HepG2 (cell line): ENCODE data around the gene TGIF1. TPM values are rescaled to one million over a fixed set of nuclear protein-coding genes. Genes with fewer than 3 reads are reported as not detected.

ENCODE experiments used
- ATAC-seq: fragments of 200-7000 bp; cut with Tn5 transposase; 3 replicates; pipeline ENCODE4 v1.9.1; 2020; ENCODE audit warnings: mild to moderate bottlenecking, moderate library complexity
- BruUV-seq: library from RNA; stranded (reverse); fragments of 400-500 nt; replicated peaks from 2 replicates; lab custom pipeline; 2021; lab: Mats Ljungman, UMichigan
- CTCF ChIA-PET: fragments of 300-600 bp; formaldehyde crosslinking; extraction: SDS; loops from one replicate; lab custom pipeline; 2021; ENCODE audit warnings: low total read pairs, inconsistent platforms, low intra/inter-chr PET ratio; lab: Yijun Ruan, JAX
- POLR2A ChIA-PET: fragments of 350-600 bp; sonication (Branson Sonifier 250); formaldehyde crosslinking; loops from one replicate; lab custom pipeline; 2020; ENCODE audit warnings: antibody characterized with exemption, inconsistent platforms; lab: Yijun Ruan, JAX
- DNase-seq: peaks from one replicate; pipeline ENCODE4 v3.0.0-alpha.2; 2015; ENCODE audit warnings: low spot score
- FAIRE-seq: peaks from 3 replicates; lab custom pipeline; 2011; peaks lifted over from hg19 to GRCh38; lab: Jason Lieb, UNC
- H2AFZ ChIP-seq: one replicate; pipeline ENCODE4 v1.6.1; 2011; ENCODE audit warnings: low read length, inconsistent platforms
- H3K27ac ChIP-seq: fragments of 300-600 bp; 3 replicates; pipeline ENCODE4 v1.8.0; 2011; ENCODE audit warnings: mixed run types, mild to moderate bottlenecking, mixed read lengths, low read length, inconsistent platforms; ENCODE audit not compliant: insufficient read depth; ENCODE audit errors: extremely low read length
- H3K27me3 ChIP-seq, 2 experiments: fragments of 200-600 bp in 1 of 2; 2 replicates in 1 of 2; 3 replicates in 1 of 2; pipeline versions ENCODE4 v1.6.0 to v1.8.0; 2011; ENCODE audit warnings: low read length in 2 of 2, mild to moderate bottlenecking in 2 of 2, moderate library complexity in 2 of 2, inconsistent platforms in 1 of 2; ENCODE audit not compliant: insufficient read depth in 2 of 2, control insufficient read depth in 1 of 2
- H3K36me3 ChIP-seq, 2 experiments: fragments of 200-600 bp in 1 of 2; replicated peaks in 1 of 2; 2 replicates in 1 of 2; 3 replicates in 1 of 2; pipeline versions ENCODE4 v1.5.1 to v1.8.0; 2011; ENCODE audit warnings: low read length in 2 of 2, inconsistent platforms in 1 of 2; ENCODE audit not compliant: insufficient read depth in 2 of 2, control insufficient read depth in 1 of 2
- H3K4me1 ChIP-seq: 2 replicates; pipeline ENCODE4 v1.5.1; 2012; ENCODE audit warnings: low read length, inconsistent platforms; ENCODE audit not compliant: insufficient read depth
- H3K4me2 ChIP-seq: 2 replicates; pipeline ENCODE4 v1.6.0; 2011; ENCODE audit warnings: low read depth, low read length, inconsistent platforms
- H3K4me3 ChIP-seq, 3 experiments: fragments of 200-600 bp in 1 of 3; sonication (generic), shearing (Covaris generic) in 1 of 3; replicated peaks in 1 of 3; 2 replicates each; pipeline ENCODE4 v1.5.1; 2011 to 2016; ENCODE audit warnings: low read length in 3 of 3, inconsistent platforms in 2 of 3, low read depth in 2 of 3, mild to moderate bottlenecking in 2 of 3, control low read depth in 1 of 3, mixed read lengths in 1 of 3; ENCODE audit not compliant: insufficient read depth in 1 of 3
- H3K79me2 ChIP-seq: one replicate; pipeline ENCODE4 v1.6.1; 2011; ENCODE audit warnings: low read length, inconsistent platforms; ENCODE audit not compliant: insufficient read depth
- H3K9ac ChIP-seq: 2 replicates; pipeline ENCODE4 v1.6.0; 2011; ENCODE audit warnings: mild to moderate bottlenecking, low read depth, low read length, inconsistent platforms; ENCODE audit not compliant: insufficient read depth
- H3K9me3 ChIP-seq: 2 replicates; pipeline ENCODE4 v1.5.1; 2012; ENCODE audit warnings: mild to moderate bottlenecking, low read length
- H4K20me1 ChIP-seq: 2 replicates; pipeline ENCODE4 v1.6.0; 2011; ENCODE audit warnings: inconsistent platforms, mild to moderate bottlenecking, low read length, moderate library complexity; ENCODE audit not compliant: insufficient read depth
- CHCHD3 ChIP-seq: sonication (generic); formaldehyde crosslinking; IDR thresholded peaks from 2 replicates; pipeline ENCODE4 v1.8.0; 2022; ENCODE audit warnings: mild to moderate bottlenecking, missing genetic modification reagents, moderate library complexity
- ESRRA ChIP-seq: sonication (generic); formaldehyde crosslinking; IDR thresholded peaks from 2 replicates; pipeline ENCODE4 v1.5.1; 2020; ENCODE audit warnings: mild to moderate bottlenecking, low read depth, missing genetic modification reagents
- KDM3A ChIP-seq: IDR thresholded peaks from 2 replicates; pipeline ENCODE4 v1.6.1; 2018; ENCODE audit warnings: low read depth, missing compliant biosample characterization
- KLF13 ChIP-seq: sonication (generic); formaldehyde crosslinking; IDR thresholded peaks from 2 replicates; pipeline ENCODE4 v1.4.0; 2020; ENCODE audit warnings: mild to moderate bottlenecking, missing genetic modification reagents
- NFE2L2 ChIP-seq: fragments of 150-350 bp; IDR thresholded peaks from 2 replicates; pipeline ENCODE4 v1.6.1; 2014; ENCODE audit warnings: low read length
- SCMH1 ChIP-seq: sonication (generic); formaldehyde crosslinking; IDR thresholded peaks from 2 replicates; pipeline ENCODE4 v1.9.0; 2021; ENCODE audit warnings: missing genetic modification reagents, mild to moderate bottlenecking, borderline replicate concordance
- ZBTB10 ChIP-seq: sonication (generic); formaldehyde crosslinking; IDR thresholded peaks from 2 replicates; pipeline ENCODE4 v1.4.0; 2020; ENCODE audit warnings: missing genetic modification reagents, borderline replicate concordance
- ZNF17 ChIP-seq: sonication (generic); formaldehyde crosslinking; IDR thresholded peaks from 2 replicates; pipeline ENCODE4 v1.5.0; 2020; ENCODE audit warnings: mild to moderate bottlenecking, missing genetic modification reagents
- ZNF432 ChIP-seq: sonication (generic); formaldehyde crosslinking; IDR thresholded peaks from 2 replicates; pipeline ENCODE4 v1.5.0; 2020; ENCODE audit warnings: missing genetic modification reagents, mild to moderate bottlenecking, borderline replicate concordance
- ZSCAN9 ChIP-seq: IDR thresholded peaks from 2 replicates; pipeline ENCODE4 v1.6.1; 2016; ENCODE audit warnings: borderline replicate concordance
- WGBS: methylation state at CpG from one replicate; pipeline ENCODE4 v1.1.6; 2017; ENCODE audit warnings: low lambda C conversion rate; 5-methylcytosine and 5-hydroxymethylcytosine counted together
- in situ Hi-C: cut with HindIII; loops from 2 replicates; pipeline ENCODE4 v1.10.0; 2017; ENCODE audit warnings: low pct_unique_long_range_greater_than_20kb; ENCODE audit not compliant: extremely low pct_ligation_motif_present
- intact Hi-C: fragments of 100-400 bp; cut with micrococcal nuclease; formaldehyde crosslinking; loops from one replicate; pipeline ENCODE4 v1.10.0; 2022; ENCODE audit not compliant: unreplicated experiment
- polyA plus RNA-seq, 8 experiments: library from polyadenylated mRNA; depleted of rRNA in 3 of 8; stranded (reverse) in 7 of 8; unstranded in 1 of 8; fragments of >200 nt; fragmentation: Illumina TruSeq in 4 of 8; extraction: Trizol in 4 of 8; gene quantifications; 2 replicates each; pipeline versions ENCODE4 v1.2.1 to v1.2.3, GENCODE V29; 2011 to 2016; ENCODE audit warnings: low read depth in 4 of 8, missing spikeins in 1 of 8, mixed read lengths in 1 of 8; ENCODE audit not compliant: insufficient read depth in 1 of 8
- total RNA-seq, 5 experiments: library from RNA; depleted of rRNA; stranded (reverse); fragments of >200 nt; fragmentation: Illumina TruSeq; extraction: Trizol; gene quantifications; 2 replicates each; pipeline ENCODE4 v1.2.3, GENCODE V29; 2016; ENCODE audit warnings: low read depth in 1 of 5
- TF ChIP-seq, protein P1 (sequence below): sonication (generic); formaldehyde crosslinking; conservative IDR thresholded peaks from 2 replicates; pipeline ENCODE4 v1.4.0; 2020; ENCODE audit warnings: missing genetic modification reagents
- TF ChIP-seq, protein P2 (sequence below): sonication (generic); formaldehyde crosslinking; IDR thresholded peaks from 2 replicates; pipeline ENCODE4 v1.4.0; 2020; ENCODE audit warnings: missing genetic modification reagents
- TF ChIP-seq, protein P3 (sequence below): sonication (generic); formaldehyde crosslinking; IDR thresholded peaks from 2 replicates; pipeline ENCODE4 v1.5.0; 2020; ENCODE audit warnings: mild to moderate bottlenecking, missing genetic modification reagents, borderline replicate concordance

The TGIF1 gene
- total and polyA plus RNA-seq, 2 of the 13 experiments (the other 11 are each of a cell fraction or from before 2014, with no cell fraction given): 50.0 to 76.1 TPM

GRCh38 chr18:3427944-3428343 lies 22.0 kb upstream of the TGIF1 start (continued):
- TF ChIP-seq, protein P1, sequence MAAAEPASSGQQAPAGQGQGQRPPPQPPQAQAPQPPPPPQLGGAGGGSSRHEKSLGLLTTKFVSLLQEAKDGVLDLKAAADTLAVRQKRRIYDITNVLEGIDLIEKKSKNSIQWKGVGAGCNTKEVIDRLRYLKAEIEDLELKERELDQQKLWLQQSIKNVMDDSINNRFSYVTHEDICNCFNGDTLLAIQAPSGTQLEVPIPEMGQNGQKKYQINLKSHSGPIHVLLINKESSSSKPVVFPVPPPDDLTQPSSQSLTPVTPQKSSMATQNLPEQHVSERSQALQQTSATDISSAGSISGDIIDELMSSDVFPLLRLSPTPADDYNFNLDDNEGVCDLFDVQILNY (CRISPR knock-in tag): no peak

- Histone ChIP-seq H3K27me3 (no peaks in the 10 kb centered on the region), H3K4me2 (no peak overlapping the region), H3K36me3 (no peaks in the 10 kb centered on the region), H3K79me2 (no peaks in the 10 kb centered on the region), H3K9ac (no peak overlapping the region), H2AFZ (no peak overlapping the region), H3K4me1 (no peaks in the 10 kb centered on the region), H3K4me3 (no peak overlapping the region), H3K9me3 (no peaks in the 10 kb centered on the region), H3K27ac (no peak overlapping the region), H4K20me1 (no peaks in the 10 kb centered on the region)
- no TSS peak for BruUV-seq
- FAIRE-seq: no peak
- intact Hi-C loops: no loop called here
- TF ChIP-seq ZSCAN9 (no peak), CHCHD3 (no peak), KLF13 (no peak), NFE2L2 (no peak), KDM3A (CRISPR knock-in tag) (no peak), ZBTB10 (CRISPR knock-in tag) (no peak), ESRRA (CRISPR knock-in tag) (no peak), ZNF432 (no peak), SCMH1 (CRISPR knock-in tag) (no peak), ZNF17 (CRISPR knock-in tag) (no peak)
- TF ChIP-seq, protein P2, sequence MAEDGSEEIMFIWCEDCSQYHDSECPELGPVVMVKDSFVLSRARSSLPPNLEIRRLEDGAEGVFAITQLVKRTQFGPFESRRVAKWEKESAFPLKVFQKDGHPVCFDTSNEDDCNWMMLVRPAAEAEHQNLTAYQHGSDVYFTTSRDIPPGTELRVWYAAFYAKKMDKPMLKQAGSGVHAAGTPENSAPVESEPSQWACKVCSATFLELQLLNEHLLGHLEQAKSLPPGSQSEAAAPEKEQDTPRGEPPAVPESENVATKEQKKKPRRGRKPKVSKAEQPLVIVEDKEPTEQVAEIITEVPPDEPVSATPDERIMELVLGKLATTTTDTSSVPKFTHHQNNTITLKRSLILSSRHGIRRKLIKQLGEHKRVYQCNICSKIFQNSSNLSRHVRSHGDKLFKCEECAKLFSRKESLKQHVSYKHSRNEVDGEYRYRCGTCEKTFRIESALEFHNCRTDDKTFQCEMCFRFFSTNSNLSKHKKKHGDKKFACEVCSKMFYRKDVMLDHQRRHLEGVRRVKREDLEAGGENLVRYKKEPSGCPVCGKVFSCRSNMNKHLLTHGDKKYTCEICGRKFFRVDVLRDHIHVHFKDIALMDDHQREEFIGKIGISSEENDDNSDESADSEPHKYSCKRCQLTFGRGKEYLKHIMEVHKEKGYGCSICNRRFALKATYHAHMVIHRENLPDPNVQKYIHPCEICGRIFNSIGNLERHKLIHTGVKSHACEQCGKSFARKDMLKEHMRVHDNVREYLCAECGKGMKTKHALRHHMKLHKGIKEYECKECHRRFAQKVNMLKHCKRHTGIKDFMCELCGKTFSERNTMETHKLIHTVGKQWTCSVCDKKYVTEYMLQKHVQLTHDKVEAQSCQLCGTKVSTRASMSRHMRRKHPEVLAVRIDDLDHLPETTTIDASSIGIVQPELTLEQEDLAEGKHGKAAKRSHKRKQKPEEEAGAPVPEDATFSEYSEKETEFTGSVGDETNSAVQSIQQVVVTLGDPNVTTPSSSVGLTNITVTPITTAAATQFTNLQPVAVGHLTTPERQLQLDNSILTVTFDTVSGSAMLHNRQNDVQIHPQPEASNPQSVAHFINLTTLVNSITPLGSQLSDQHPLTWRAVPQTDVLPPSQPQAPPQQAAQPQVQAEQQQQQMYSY (CRISPR knock-in tag): no peak
- TF ChIP-seq, protein P3, sequence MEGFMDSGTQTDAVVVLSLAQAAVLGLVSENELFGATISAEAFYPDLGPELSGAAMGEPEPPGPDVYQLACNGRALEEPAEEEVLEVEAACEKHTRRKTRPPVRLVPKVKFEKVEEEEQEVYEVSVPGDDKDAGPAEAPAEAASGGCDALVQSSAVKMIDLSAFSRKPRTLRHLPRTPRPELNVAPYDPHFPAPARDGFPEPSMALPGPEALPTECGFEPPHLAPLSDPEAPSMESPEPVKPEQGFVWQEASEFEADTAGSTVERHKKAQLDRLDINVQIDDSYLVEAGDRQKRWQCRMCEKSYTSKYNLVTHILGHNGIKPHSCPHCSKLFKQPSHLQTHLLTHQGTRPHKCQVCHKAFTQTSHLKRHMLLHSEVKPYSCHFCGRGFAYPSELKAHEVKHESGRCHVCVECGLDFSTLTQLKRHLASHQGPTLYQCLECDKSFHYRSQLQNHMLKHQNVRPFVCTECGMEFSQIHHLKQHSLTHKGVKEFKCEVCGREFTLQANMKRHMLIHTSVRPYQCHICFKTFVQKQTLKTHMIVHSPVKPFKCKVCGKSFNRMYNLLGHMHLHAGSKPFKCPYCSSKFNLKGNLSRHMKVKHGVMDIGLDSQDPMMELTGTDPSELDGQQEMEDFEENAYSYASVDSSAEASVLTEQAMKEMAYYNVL (CRISPR knock-in tag): no peak
- no peak for ATAC-seq
- 11% methylated on average over 3 of the region's 3 CpGs for WGBS
- DNase-seq: peak; percentile 19
- in situ Hi-C loops: no loop called here
- POLR2A ChIA-PET: no interaction called here
- CTCF ChIA-PET: no interaction called here
Observed at GRCh38 chr18:3429121-3429520, 20.9 kb upstream of the TGIF1 start.
